ENCODE data around the gene NOD1. TPM values are rescaled to one million over a fixed set of nuclear protein-coding genes. Genes with fewer than 3 reads are reported as not detected.
A peak's percentile ranks its signal among the peaks of the same experiment; 100 is the strongest.

The NOD1 gene
- total RNA-seq, 1 donor from 2014 or later = 0.82 TPM

GRCh38 chr7:30451539-30452279 is 26.9 kb downstream of the NOD1 start:
- DNase-seq (ENCODE audit: low spot score in 2 of 2) (no peak), FAIRE-seq (no peak)

GRCh38 chr7:30450983-30451497 is 27.5 kb downstream of the NOD1 start:
- DNase-seq (ENCODE audit: low spot score in 2 of 2) (no peak), FAIRE-seq (no peak)

DNA sequence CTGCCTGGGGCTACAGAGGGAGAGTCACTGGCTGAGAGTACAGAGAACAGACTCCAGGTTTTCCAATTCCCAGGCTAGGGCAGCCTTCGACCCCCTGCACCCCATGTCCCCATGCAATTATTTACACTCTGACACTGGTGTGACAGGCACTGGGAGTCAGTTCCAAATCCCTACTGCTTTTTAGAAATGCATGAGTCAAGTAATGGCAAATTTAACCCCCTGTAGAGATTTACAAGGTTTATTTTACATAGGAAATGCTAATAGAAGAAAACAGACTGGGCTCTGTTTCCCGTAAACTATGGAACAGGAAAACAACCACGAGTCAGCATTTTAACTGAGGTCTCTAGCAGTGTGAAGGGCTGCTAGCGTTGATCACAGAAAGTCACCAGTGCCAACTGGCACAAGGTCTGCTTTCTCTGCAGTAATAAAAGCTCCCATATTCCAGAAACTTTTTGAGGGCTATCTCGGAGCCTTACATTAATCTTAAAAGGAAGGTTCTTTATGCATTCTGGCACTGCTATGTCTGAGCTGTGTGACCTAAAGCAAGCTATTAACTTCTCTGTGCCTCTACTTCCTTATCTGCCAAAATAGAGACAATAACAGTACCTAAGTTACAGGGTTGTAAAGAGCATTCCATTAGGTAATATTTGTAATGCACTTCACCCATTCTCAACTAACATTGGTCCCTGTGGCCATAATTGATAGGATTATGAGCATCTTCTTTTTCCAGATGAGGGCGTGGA is 28.2 kb downstream of the NOD1 start:
- FAIRE-seq (no peak), DNase-seq (ENCODE audit: low spot score in 2 of 2) (no peak)

- FAIRE-seq = no peak
- DNase-seq (ENCODE audit: low spot score in 2 of 2) = no peak
Observed at GRCh38 chr7:30448461-30449189, 30.0 kb downstream of the NOD1 start.

DNA sequence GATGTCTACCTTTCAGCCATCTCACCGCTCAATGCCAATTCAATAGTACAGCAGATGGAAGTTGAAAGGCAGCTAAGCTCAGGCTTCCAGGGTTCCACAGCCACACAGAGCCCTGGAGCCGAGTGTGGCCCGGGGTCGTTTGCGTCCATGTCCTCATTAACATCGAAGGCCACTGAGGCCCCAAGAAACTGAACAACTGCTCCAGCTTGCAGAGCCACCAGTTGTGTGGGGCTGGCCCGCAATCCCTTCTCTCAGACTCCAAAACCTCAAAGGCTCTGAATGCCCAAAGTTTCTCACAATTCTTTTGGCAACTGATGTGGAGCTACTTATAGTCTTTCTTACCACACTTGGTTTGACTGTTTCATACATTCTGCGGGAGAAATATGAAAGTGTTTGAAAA is 31.1 kb downstream of the NOD1 start:
- DNase-seq (ENCODE audit: low spot score in 2 of 2) = no peak
- FAIRE-seq = no peak

- DNase-seq (ENCODE audit: low spot score in 2 of 2) (no peak), FAIRE-seq (no peak)
Observed at GRCh38 chr7:30446266-30446665, 32.3 kb downstream of the NOD1 start.

GRCh38 chr7:30445770-30446169 is 32.8 kb downstream of the NOD1 start:
- DNase-seq (ENCODE audit: low spot score in 2 of 2) = peak; percentile 43 to 46
- no peak for FAIRE-seq

DNA sequence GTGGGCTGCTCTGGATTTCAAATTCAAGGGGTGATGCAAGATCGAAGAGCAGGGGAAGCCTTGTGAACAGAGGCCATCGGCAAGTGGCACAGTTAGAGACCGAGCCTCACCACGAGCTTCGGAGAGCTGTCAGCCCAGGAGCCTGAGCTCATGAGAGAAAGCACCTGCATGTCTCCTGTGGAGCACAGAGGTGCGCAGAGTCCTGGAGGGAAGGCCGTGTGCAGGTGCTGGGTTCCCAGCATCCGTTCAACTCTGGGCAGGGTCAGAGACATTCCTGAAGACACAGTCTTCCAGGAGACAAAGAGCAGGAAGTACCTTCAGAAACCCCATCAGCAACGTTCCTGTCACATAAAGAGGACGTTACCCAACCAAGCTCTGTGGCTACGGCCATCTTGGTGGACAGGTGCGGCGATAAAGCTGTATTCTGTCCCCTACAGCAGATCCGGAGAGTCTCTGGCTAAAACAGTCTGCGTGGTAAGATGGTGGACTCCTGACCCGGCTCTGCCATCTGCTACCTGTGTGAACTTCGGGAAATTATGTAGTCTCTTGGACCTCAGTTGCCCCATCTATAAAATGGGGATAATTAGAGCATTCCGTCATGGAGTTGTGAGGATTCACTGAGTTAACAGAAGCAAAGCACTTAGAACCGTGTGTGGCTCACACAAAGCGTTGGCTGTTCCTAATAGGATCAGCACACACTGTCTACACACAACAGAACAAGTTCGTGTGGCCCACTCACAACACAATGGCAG is 40.6 kb downstream of the NOD1 start:
- no peak for FAIRE-seq
- no peak for DNase-seq (ENCODE audit: low spot score in 2 of 2)

GRCh38 chr7:30436518-30436917 is 42.1 kb downstream of the NOD1 start:
- DNase-seq (ENCODE audit: low spot score in 2 of 2) (no peak), FAIRE-seq (no peak)

GRCh38 chr7:30436046-30436445 is 42.5 kb downstream of the NOD1 start:
- FAIRE-seq (no peak), DNase-seq (ENCODE audit: low spot score in 2 of 2) (no peak)

GRCh38 chr7:30434140-30434799 is 44.3 kb downstream of the NOD1 start:
- no peak for FAIRE-seq
- no peak for DNase-seq (ENCODE audit: low spot score in 2 of 2)

DNA sequence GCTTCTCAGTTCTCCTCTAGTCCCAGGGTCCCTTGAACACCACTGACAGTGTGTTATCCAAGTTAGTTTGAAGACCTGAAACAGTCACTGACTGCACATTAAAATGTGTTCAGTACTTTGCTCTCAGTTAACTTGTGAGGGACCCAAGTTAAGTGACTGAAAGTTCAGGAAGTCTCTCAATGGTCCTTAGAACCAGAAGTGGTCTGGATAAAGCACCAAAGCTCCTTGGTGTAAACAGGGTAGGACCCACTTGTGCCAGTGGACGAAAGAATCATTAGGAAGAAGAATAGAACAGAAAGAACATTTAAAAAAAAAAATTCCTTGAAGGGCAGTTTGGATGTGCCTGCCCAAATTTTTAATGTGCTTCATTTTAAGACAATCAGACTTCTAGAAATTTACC is 45.1 kb downstream of the NOD1 start:
- FAIRE-seq = no peak

GRCh38 chr7:30433082-30433481 is 45.5 kb downstream of the NOD1 start:
- DNase-seq (ENCODE audit: low spot score in 2 of 2) (peak; percentile 29 to 38), FAIRE-seq (no peak)

More for the DNA sequence above, 45.1 kb downstream of the NOD1 start:
- DNase-seq (ENCODE audit: low spot score in 2 of 2) = no peak

DNA sequence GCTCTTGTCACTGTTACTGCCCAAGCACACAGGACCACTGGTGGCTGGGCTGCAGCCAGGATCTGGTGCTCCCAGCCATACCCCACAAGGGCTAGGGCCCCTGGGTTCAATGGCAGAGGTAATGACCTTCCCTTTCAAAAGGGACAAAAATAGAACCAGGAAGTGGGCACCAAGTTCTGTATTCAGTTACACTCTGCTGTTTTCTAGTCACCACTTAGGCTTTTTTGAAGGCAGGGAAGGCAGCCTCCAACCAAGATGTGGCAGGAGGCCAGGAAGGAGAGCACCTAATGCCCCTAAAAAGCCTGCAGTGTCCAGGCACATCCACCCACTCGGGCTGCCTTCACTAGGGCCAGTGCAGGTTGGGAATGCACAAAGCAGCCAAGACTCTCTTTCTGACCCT is 47.8 kb downstream of the NOD1 start:
- FAIRE-seq = no peak
- DNase-seq (ENCODE audit: low spot score in 2 of 2) = no peak

DNA sequence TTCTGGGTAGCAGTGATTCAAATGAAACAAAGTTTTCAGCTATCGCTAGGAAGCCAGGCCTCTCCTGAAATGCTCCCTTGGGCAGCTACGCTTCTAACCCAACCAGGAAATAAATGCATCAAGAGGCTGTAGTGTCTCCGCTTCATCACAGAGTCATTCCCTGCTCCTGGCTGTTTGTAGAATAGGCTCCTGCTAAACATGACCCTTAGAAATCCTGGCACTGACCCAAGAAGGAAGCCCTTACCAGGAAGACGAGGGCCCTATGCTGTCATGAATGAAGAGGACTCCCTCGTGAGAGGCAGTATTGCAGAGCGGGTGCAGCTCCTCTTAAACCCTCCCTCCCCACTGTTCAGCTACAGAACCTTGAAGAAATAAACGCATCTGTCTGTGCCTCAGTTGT is 48.3 kb downstream of the NOD1 start:
- FAIRE-seq (no peak), DNase-seq (ENCODE audit: low spot score in 2 of 2) (no peak)

DNA sequence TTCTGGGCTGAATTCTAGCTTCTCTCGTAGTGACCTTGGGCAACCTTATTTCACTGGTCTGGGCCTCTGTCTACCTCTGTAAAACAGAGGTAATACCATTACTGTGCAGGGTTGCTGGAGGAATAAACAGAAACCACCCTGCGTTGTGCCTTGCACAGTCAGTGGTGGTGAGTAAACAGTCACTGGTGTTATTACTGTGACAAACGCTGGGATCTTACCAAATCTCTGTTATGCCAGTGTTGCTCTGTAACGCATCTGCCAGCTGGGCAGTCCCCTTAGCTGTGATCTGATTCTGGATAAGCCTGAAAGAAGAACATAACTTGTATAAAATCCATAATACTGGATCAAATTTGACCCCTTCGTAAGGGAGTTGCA is 49.4 kb downstream of the NOD1 start:
- no peak for DNase-seq (ENCODE audit: low spot score in 2 of 2)
- FAIRE-seq = no peak

DNA sequence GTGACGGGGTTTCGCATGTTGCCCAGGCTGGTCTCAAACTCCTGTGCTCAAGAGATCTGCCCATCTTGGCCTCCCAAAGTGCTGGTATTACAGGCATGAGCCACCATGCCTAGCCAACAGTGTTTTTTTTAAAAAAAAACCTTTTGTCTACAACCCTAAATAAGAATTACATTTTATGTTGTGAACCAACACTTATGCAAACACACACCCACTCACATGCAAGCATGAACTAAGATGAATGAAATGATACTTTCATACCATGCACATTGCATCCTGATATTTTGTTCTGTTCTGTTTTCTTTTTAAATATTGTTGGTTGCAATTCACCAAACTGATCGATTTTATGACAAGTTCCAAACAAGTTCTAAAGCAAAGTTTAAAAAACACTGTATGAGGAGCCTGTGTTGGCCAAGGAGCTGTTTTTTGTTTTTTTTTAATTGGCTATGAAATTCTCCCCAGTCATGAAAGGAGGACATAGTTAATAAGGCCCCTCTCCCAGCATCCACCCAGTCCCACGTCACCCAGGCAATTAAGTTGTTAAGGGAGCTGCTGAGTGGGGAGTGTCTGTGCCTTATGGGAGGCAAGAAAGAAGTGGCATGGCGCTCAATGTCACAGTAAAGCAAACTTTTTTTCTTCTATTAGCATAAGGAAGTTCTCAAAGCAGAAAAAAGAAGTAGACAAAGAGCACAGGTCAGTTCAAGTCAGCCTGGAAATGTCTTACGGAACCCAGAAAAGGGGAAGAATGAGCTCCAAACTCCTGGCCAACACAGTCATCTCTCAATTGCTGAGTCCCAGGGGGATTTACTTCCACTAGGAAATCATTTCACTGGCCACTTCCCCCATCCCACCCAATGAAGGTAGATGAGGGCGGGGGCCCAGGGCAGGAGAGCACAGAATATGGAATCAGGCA is 50.1 kb downstream of the NOD1 start:
- FAIRE-seq (no peak), DNase-seq (ENCODE audit: low spot score in 2 of 2) (no peak)

GRCh38 chr7:30427296-30428070 is 51.1 kb downstream of the NOD1 start:
- no peak for FAIRE-seq
- no peak for DNase-seq (ENCODE audit: low spot score in 2 of 2)

Measured in frontal cortex (tissue), 4 donors.